Right renal cortex interstitium (tissue), 3 donors: ENCODE results near the gene PRDM16. TPM values are rescaled to one million over a fixed set of nuclear protein-coding genes. Genes with fewer than 3 reads are reported as not detected.

Experiments used
- DNase-seq, 3 donors: peaks; one replicate each; pipeline ENCODE4 v3.0.0-alpha.2; 2013; ENCODE audit warnings: low read depth in 3 of 3, low spot score in 2 of 3
- polyA plus RNA-seq, 3 donors: library from polyadenylated mRNA; unstranded; fragments of 120-200 nt; gene quantifications; one replicate each; pipeline ENCODE4 v1.2.1, GENCODE V29; 2013; ENCODE audit not compliant: insufficient read length in 3 of 3

The PRDM16 gene
- polyA plus RNA-seq, 3 donors: 4.8 to 6.6 (median 6.4) TPM

- DNase-seq: no peak
Measured at GRCh38 chr1:3474421-3474820, 405.4 kb downstream of the PRDM16 start.

GRCh38 chr1:3475839-3476573, 407.0 kb downstream of the PRDM16 start:
- DNase-seq: no peak

GRCh38 chr1:3476666-3477065, 407.7 kb downstream of the PRDM16 start:
- DNase-seq: no peak

- no peak for DNase-seq
Measured at GRCh38 chr1:3477241-3477995, 408.4 kb downstream of the PRDM16 start.

DNA sequence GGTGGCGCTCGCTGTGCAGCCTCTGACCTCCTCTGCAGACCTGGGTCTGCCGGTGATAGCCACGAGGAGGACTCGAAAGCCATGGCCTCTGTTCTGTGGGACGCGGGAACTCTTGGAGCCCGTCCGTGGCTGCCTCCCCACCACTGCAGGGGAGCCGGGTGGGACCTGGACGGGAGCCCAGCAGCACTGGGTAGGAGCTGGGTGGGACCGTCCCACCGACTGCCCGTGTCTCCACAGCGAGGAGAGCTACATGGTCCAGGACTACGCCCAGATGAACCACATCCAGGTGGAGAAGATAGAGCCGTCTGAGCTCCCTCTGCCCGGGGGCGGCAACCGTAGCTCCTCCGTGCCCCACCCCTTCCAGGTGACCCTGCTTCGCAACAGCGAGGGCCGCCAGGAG, 409.2 kb downstream of the PRDM16 start:
- DNase-seq: no peak

DNA sequence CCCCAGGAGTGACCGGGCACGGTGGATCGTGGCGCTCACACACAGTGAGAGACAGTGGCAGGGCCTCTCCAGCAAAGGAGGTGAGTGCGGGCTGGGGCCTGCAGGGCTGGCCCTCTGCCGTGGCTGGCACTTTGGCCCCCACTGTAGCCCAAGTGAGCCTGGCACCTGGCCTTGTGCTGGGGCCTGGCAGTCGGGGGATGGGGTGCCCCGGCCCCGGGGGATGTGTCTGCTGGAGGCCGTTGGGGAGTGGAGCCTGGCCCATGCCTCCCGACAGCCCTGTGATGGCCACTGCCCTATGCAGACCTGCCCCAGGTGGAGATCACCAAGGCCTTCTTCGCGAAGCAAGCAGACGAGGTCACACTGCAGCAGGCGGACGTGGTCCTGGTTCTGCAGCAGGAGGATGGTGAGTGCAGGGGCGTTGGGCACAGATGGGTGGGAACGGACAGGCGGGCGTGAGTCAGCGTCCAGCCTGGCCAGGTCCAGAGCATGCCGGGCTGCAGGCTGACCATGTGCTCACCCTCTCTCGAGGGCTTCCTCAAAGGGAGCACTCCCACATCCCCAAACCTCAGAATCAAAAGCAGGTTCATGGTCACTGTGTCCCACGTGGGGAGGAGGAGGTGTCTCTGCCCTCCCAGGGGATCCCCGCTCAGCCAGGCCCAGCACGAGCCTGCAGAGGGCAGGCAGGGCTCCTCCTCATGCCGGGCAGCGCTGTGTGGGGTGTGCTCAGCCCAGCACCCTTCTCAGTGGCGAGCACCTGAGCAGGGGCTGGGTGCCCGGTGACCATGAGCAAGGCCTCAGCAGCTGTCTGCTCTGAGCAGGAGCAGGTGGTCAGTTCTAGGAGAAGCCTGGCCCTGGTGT, 410.7 kb downstream of the PRDM16 start:
- DNase-seq: no peak

DNA sequence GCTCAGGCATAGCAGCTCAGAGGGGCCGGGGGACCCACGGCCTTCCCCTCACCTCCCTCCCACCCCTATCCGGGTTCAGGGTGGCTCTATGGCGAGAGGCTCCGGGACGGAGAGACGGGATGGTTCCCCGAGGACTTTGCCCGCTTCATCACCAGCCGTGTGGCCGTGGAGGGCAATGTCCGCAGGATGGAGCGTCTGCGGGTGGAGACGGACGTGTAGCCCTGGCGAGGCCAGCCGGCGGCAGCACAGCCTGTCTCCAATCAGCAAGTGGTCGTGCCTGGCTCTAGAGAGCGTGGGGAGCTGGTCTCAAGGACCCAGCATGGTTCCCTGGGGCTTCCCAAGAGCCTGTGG, 411.3 kb downstream of the PRDM16 start:
- no peak for DNase-seq

GRCh38 chr1:3481046-3481445, 412.0 kb downstream of the PRDM16 start:
- DNase-seq: no peak

- no peak for DNase-seq
Measured at GRCh38 chr1:3481836-3482375, 412.9 kb downstream of the PRDM16 start.

- no peak for DNase-seq
Measured at GRCh38 chr1:3482378-3482849, 413.4 kb downstream of the PRDM16 start.

DNA sequence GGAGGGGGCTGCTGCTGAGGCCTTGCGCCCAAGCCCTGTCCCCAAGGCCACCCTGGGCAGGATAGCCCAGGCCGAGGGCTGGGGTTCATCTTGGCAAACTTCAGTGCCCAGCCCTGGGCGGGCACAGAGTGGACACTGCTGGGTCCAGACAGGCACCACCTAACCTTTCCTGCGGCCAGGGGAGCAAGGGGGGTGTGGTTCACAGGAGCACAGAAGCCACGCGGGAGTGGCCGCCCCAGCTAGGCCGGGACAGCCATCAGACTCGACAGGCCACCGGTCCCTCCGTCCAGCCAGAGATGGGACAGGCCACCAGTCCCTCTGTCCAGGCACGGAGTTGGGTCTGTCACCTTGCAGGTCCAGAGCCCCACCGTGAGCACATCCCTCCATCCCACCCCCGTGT, 414.4 kb downstream of the PRDM16 start:
- DNase-seq: no peak

- DNase-seq: no peak
Measured at GRCh38 chr1:3483801-3484444, 414.9 kb downstream of the PRDM16 start.

GRCh38 chr1:3485016-3485415, 416.0 kb downstream of the PRDM16 start:
- no peak for DNase-seq

Other genes with a start within 250 kb of the PRDM16 start
- not detected for gene ACTRT2, start 47.7 kb upstream of the PRDM16 start, polyA plus RNA-seq